B cell (primary cell): ENCODE results near the gene HSDL2. TPM values are rescaled to one million over a fixed set of nuclear protein-coding genes. Genes with fewer than 3 reads are reported as not detected.

Source experiments
- ATAC-seq: fragments of 200-7000 bp; cut with Tn5 transposase; one replicate; pipeline ENCODE4 v1.10.0; 2021; ENCODE audit warnings: low read depth, mild to moderate bottlenecking, moderate number of reproducible peaks, moderate library complexity
- CTCF ChIA-PET: fragments of 350-600 bp; sonication (Branson Sonifier 250); formaldehyde crosslinking; loops from one replicate; lab custom pipeline; 2021; ENCODE audit warnings: antibody characterized with exemption, inconsistent platforms; lab: Charles Lee
- POLR2A ChIA-PET: fragments of 350-600 bp; sonication (Branson Sonifier 250); formaldehyde crosslinking; loops from one replicate; lab custom pipeline; 2021; ENCODE audit warnings: antibody characterized with exemption; lab: Charles Lee
- DNase-seq: peaks from one replicate; pipeline ENCODE4 v3.0.0; 2013
- H2AFZ ChIP-seq: 2 replicates; pipeline ENCODE4 v1.6.1; 2012; ENCODE audit warnings: mild to moderate bottlenecking, low read depth, low read length; ENCODE audit not compliant: insufficient read depth, poor library complexity, severe bottlenecking
- H3K27ac ChIP-seq, 2 donors: 1 replicate in 1 of 2; 2 replicates in 1 of 2; pipeline ENCODE4 v1.5.1; 2012 to 2013; ENCODE audit warnings: low read length in 2 of 2, mild to moderate bottlenecking in 2 of 2, moderate library complexity in 1 of 2
- H3K27me3 ChIP-seq, 4 experiments: fragments of 200-600 bp in 1 of 4; sonication (generic) in 1 of 4; replicated peaks in 1 of 4; 1 replicate in 2 of 4; 2 replicates in 2 of 4; pipeline versions ENCODE4 v1.6.1 to v1.7.0; 2013 to 2016; ENCODE audit warnings: low read length in 3 of 4, mild to moderate bottlenecking in 2 of 4, mixed read lengths in 1 of 4, moderate library complexity in 1 of 4; ENCODE audit not compliant: insufficient read depth in 4 of 4, control insufficient read depth in 3 of 4; ENCODE audit errors: control extremely low read depth in 1 of 4
- H3K36me3 ChIP-seq, 2 experiments: replicated peaks in 1 of 2; 1 replicate in 1 of 2; 2 replicates in 1 of 2; pipeline versions ENCODE4 v1.6.1 to v1.7.1; 2013; ENCODE audit warnings: low read length in 1 of 2; ENCODE audit not compliant: insufficient read depth in 2 of 2, control insufficient read depth in 1 of 2; ENCODE audit errors: control extremely low read depth in 1 of 2, extremely low read depth in 1 of 2
- H3K4me1 ChIP-seq, 2 donors: fragments of 200-600 bp in 1 of 2; sonication (generic) in 1 of 2; 1 replicate in 1 of 2; 2 replicates in 1 of 2; pipeline versions ENCODE4 v1.5.1 to v1.6.1; 2013 to 2017; ENCODE audit warnings: low read length in 2 of 2; ENCODE audit not compliant: control insufficient read depth in 2 of 2, insufficient read depth in 2 of 2
- H3K4me2 ChIP-seq: replicated peaks from 2 replicates; pipeline ENCODE3; 2012; ENCODE audit warnings: mild to moderate bottlenecking, low read depth, low read length; ENCODE audit not compliant: poor library complexity, severe bottlenecking
- H3K4me3 ChIP-seq, 5 experiments: fragments of 200-600 bp in 1 of 5; sonication (generic) in 1 of 5; 1 replicate in 3 of 5; 2 replicates in 2 of 5; pipeline versions ENCODE4 v1.5.1 to v1.7.0; 2011 to 2016; ENCODE audit warnings: low read length in 4 of 5, mild to moderate bottlenecking in 4 of 5, low read depth in 2 of 5, control low read depth in 1 of 5, moderate library complexity in 1 of 5; ENCODE audit not compliant: insufficient read depth in 1 of 5; ENCODE audit errors: control extremely low read depth in 1 of 5, extremely low read depth in 1 of 5
- H3K79me2 ChIP-seq: fragments of 200-600 bp; sonication (generic); one replicate; pipeline ENCODE4 v1.6.0; 2016; ENCODE audit warnings: low read length; ENCODE audit not compliant: control insufficient read depth, insufficient read depth
- H3K9ac ChIP-seq: fragments of 200-600 bp; sonication (generic); 2 replicates; pipeline ENCODE4 v1.6.1; 2017; ENCODE audit warnings: mild to moderate bottlenecking, low read length, moderate library complexity
- H3K9me3 ChIP-seq, 3 donors: one replicate each; pipeline versions ENCODE4 v1.6.1 to v1.7.1; 2013; ENCODE audit warnings: low read length in 2 of 3; ENCODE audit not compliant: control insufficient read depth in 2 of 3, insufficient read depth in 1 of 3; ENCODE audit errors: control extremely low read depth in 1 of 3
- H4K20me1 ChIP-seq: 2 replicates; pipeline ENCODE4 v1.6.0; 2012; ENCODE audit warnings: mild to moderate bottlenecking, low read length; ENCODE audit not compliant: insufficient read depth, control insufficient read depth, poor library complexity, severe bottlenecking
- H3K27ac Mint-ChIP-seq: one replicate; pipeline ENCODE4 v1.8.0; 2021; ENCODE audit warnings: mixed read lengths
- H3K27me3 Mint-ChIP-seq: one replicate; pipeline ENCODE4 v1.8.0; 2021; ENCODE audit warnings: mixed read lengths
- H3K4me1 Mint-ChIP-seq: one replicate; pipeline ENCODE4 v1.8.0; 2021; ENCODE audit warnings: mixed read lengths
- H3K4me3 Mint-ChIP-seq: one replicate; pipeline ENCODE4 v1.8.0; 2021; ENCODE audit warnings: mixed read lengths
- H3K9me3 Mint-ChIP-seq: one replicate; pipeline ENCODE4 v1.8.0; 2022; ENCODE audit warnings: mixed read lengths; ENCODE audit not compliant: insufficient read depth
- EZH2 ChIP-seq: IDR thresholded peaks from 2 replicates; pipeline ENCODE4 v1.6.1; 2012; ENCODE audit warnings: borderline replicate concordance, low read depth, mild to moderate bottlenecking, moderate library complexity, low read length; ENCODE audit not compliant: insufficient read depth, poor library complexity, severe bottlenecking
- WGBS: methylation state at CpG from one replicate; pipeline ENCODE4 v1.1.5; 2013; ENCODE audit warnings: missing lambda C conversion rate; ENCODE audit not compliant: insufficient coverage; 5-methylcytosine and 5-hydroxymethylcytosine counted together
- intact Hi-C: fragments of 100-400 bp; cut with micrococcal nuclease; formaldehyde crosslinking; loops from one replicate; pipeline ENCODE4 v1.10.0; 2022
- polyA plus RNA-seq: library from polyadenylated mRNA; depleted of rRNA; stranded (reverse); fragments of >200 nt; gene quantifications from 2 replicates; pipeline ENCODE4 v1.2.3, GENCODE V29; 2012
- total RNA-seq, 2 donors: library from RNA; stranded (reverse); fragments of 120-200 nt in 1 of 2; gene quantifications; 1 replicate in 1 of 2; 2 replicates in 1 of 2; pipeline versions ENCODE4 v1.2.3 to v1.2.4, GENCODE V29; 2013 to 2022
- TF ChIP-seq, protein P1 (sequence below): fragments of 200-600 bp; IDR thresholded peaks from one replicate; pipeline ENCODE4 v1.8.0; 2022; ENCODE audit warnings: antibody characterized with exemption, mild to moderate bottlenecking

Gene HSDL2
- total and polyA plus RNA-seq, 2 donors (not counting 1 experiment from before 2014, with no cell fraction given): 5.8 to 11.7 TPM

DNA sequence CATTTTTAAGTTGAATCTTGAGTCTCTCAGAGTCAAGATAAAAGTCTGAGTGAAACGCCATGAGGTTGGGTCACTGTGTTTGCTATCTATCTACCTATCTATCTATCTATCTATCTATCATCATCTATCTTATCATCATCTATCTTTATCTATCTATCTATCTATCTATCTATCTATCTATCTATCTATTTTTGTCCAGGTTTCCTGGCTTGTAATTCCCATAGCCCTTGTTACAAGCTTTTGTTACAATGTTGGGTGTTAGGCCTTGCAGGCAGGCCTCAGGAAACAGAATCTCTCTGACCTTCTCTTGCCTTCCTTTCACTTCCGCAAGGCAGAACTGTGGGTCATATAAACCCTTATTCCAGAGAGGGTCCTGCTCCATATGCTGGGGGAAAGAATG, 94.1 kb downstream of the HSDL2 start:
- Histone ChIP-seq H2AFZ (no peak overlapping the region), H3K27ac (no peak overlapping the region), H3K4me1 (no peaks in the 10 kb centered on the region), H3K36me3 (peaks cover 0 to 2% of the 10 kb centered on the region in 2 experiments), H3K9me3 (peaks cover 0 to 10% (median 4%) of the 10 kb centered on the region in 3 donors), H4K20me1 (no peaks in the 10 kb centered on the region), H3K9ac (no peak overlapping the region), H3K27me3 (no peaks in the 10 kb centered on the region), H3K79me2 (no peaks in the 10 kb centered on the region), H3K4me3 (no peak overlapping the region), H3K4me2 (no peak overlapping the region)
- ATAC-seq: no peak
- no peak for DNase-seq
- Mint-ChIP-seq H3K27ac (no peak overlapping the region), H3K27me3 (no peaks in the 10 kb centered on the region), H3K4me1 (no peaks in the 10 kb centered on the region), H3K4me3 (no peak overlapping the region), H3K9me3 (peaks cover 7% of the 10 kb centered on the region)
- intact Hi-C loops: no loop called here
- CTCF ChIA-PET: no interaction called here
- WGBS: no CpG with 5 or more reads among the region's 2 CpGs
- POLR2A ChIA-PET: no interaction called here
- TF ChIP-seq, protein P1, sequence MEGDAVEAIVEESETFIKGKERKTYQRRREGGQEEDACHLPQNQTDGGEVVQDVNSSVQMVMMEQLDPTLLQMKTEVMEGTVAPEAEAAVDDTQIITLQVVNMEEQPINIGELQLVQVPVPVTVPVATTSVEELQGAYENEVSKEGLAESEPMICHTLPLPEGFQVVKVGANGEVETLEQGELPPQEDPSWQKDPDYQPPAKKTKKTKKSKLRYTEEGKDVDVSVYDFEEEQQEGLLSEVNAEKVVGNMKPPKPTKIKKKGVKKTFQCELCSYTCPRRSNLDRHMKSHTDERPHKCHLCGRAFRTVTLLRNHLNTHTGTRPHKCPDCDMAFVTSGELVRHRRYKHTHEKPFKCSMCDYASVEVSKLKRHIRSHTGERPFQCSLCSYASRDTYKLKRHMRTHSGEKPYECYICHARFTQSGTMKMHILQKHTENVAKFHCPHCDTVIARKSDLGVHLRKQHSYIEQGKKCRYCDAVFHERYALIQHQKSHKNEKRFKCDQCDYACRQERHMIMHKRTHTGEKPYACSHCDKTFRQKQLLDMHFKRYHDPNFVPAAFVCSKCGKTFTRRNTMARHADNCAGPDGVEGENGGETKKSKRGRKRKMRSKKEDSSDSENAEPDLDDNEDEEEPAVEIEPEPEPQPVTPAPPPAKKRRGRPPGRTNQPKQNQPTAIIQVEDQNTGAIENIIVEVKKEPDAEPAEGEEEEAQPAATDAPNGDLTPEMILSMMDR: no peak
- TF ChIP-seq EZH2: no peak

DNA sequence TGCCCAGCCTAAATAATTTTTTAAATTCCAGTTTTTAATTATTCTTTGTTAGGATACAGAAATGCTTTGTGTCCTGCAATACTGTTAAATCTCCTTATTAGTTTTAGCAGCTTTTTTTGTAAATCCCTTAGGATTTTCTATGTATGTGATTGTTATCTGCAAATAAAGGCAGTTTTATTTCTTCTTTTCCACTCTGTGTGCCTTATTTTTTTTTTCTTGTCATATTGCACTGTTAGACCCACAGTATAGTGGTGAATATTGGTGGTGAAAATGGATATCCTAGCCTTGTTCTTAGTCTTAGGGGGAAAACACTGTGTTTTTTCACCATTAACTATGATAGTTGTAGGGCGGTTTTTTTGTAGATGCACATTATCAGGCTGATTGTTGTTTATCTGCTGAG, 95.4 kb downstream of the HSDL2 start:
- H3K9ac ChIP-seq: no peak overlapping the region
- intact Hi-C loops: no loop called here
- no peak overlapping the region for H3K4me3 ChIP-seq
- H3K36me3 ChIP-seq: peaks cover 0 to 2% of the 10 kb centered on the region in 2 experiments
- no peaks in the 10 kb centered on the region for H4K20me1 ChIP-seq
- ChIA-PET POLR2A (interaction anchor here (0.7 kb wide), 1 partner anchor 18 kb away, joined by 5 read pairs; no protein-coding TSS in a partner anchor), CTCF (no interaction called here)
- H3K27ac ChIP-seq: no peak overlapping the region
- H3K27me3 ChIP-seq: no peaks in the 10 kb centered on the region
- TF ChIP-seq, protein P1: no peak
- no peak for TF ChIP-seq EZH2
- no peak overlapping the region for H3K4me2 ChIP-seq
- peaks cover 7% of the 10 kb centered on the region for H3K9me3 Mint-ChIP-seq
- ATAC-seq (no peak), DNase-seq (no peak)
- no CpG with 5 or more reads among the region's 1 CpG for WGBS
- H3K4me1 Mint-ChIP-seq: no peaks in the 10 kb centered on the region
- H3K4me3 Mint-ChIP-seq: no peak overlapping the region
- no peak overlapping the region for H2AFZ ChIP-seq
- H3K79me2 ChIP-seq: no peaks in the 10 kb centered on the region
- H3K27me3 Mint-ChIP-seq: no peaks in the 10 kb centered on the region
- H3K27ac Mint-ChIP-seq: no peak overlapping the region
- H3K4me1 ChIP-seq: no peaks in the 10 kb centered on the region
- peaks cover 0 to 10% (median 4%) of the 10 kb centered on the region in 3 donors for H3K9me3 ChIP-seq
